HepG2 (cell line): ENCODE data around the gene EXOSC6. TPM values are rescaled to one million over a fixed set of nuclear protein-coding genes. Genes with fewer than 3 reads are reported as not detected.

ENCODE experiments used
- CREM ChIP-seq, 2 experiments: sonication (generic) in 1 of 2; formaldehyde crosslinking in 1 of 2; IDR thresholded peaks; 2 replicates each; pipeline versions ENCODE4 v1.4.0 to v1.6.1; 2016 to 2020; ENCODE audit warnings: antibody characterized with exemption in 1 of 2, mild to moderate bottlenecking in 1 of 2, missing genetic modification reagents in 1 of 2
- ETV5 ChIP-seq: IDR thresholded peaks from 2 replicates; pipeline ENCODE4 v1.6.1; 2018; ENCODE audit warnings: missing biosample characterization, missing genetic modification reagents, inconsistent platforms, borderline replicate concordance
- FIP1L1 ChIP-seq: fragments of 200-400 bp; formaldehyde crosslinking; IDR thresholded peaks from 2 replicates; pipeline ENCODE4 v1.6.1; 2018; ENCODE audit warnings: low read depth, mild to moderate bottlenecking, low read length, moderate library complexity, borderline replicate concordance; ENCODE audit not compliant: insufficient read depth
- FOXM1 ChIP-seq: sonication (generic); formaldehyde crosslinking; IDR thresholded peaks from 2 replicates; pipeline ENCODE4 v1.5.0; 2020; ENCODE audit warnings: missing genetic modification reagents
- HDAC2 ChIP-seq: sonication (generic); formaldehyde crosslinking; IDR thresholded peaks from 2 replicates; pipeline ENCODE4 v1.4.0; 2020; ENCODE audit warnings: missing genetic modification reagents
- IKZF1 ChIP-seq: fragments of 450-650 bp; IDR thresholded peaks from 2 replicates; pipeline ENCODE4 v1.7.1; 2016
- KLF13 ChIP-seq: sonication (generic); formaldehyde crosslinking; IDR thresholded peaks from 2 replicates; pipeline ENCODE4 v1.4.0; 2020; ENCODE audit warnings: mild to moderate bottlenecking, missing genetic modification reagents
- RFXAP ChIP-seq: sonication (generic); formaldehyde crosslinking; IDR thresholded peaks from 2 replicates; pipeline ENCODE4 v1.4.0; 2020; ENCODE audit warnings: missing genetic modification reagents, borderline replicate concordance
- SAFB2 ChIP-seq: sonication (generic); formaldehyde crosslinking; IDR thresholded peaks from 2 replicates; pipeline ENCODE4 v1.5.1; 2020; ENCODE audit warnings: missing genetic modification reagents, low read depth, mild to moderate bottlenecking, borderline replicate concordance
- SMAD9 ChIP-seq: sonication (generic); formaldehyde crosslinking; IDR thresholded peaks from 2 replicates; pipeline ENCODE4 v1.5.1; 2020; ENCODE audit warnings: mild to moderate bottlenecking, missing genetic modification reagents
- TERF1 ChIP-seq: sonication (generic); formaldehyde crosslinking; IDR thresholded peaks from 2 replicates; pipeline ENCODE4 v1.8.0; 2022; ENCODE audit warnings: mild to moderate bottlenecking, missing genetic modification reagents, moderate library complexity
- THAP8 ChIP-seq: sonication (generic); formaldehyde crosslinking; IDR thresholded peaks from 2 replicates; pipeline ENCODE4 v1.5.1; 2020; ENCODE audit warnings: missing genetic modification reagents, mild to moderate bottlenecking, borderline replicate concordance
- TIGD3 ChIP-seq: sonication (generic); formaldehyde crosslinking; IDR thresholded peaks from 2 replicates; pipeline ENCODE4 v1.5.1; 2020; ENCODE audit warnings: mild to moderate bottlenecking, missing genetic modification reagents, borderline replicate concordance
- UBTF ChIP-seq: sonication (generic); formaldehyde crosslinking; IDR thresholded peaks from 2 replicates; pipeline ENCODE4 v1.4.0; 2020; ENCODE audit warnings: mild to moderate bottlenecking, missing genetic modification reagents
- ZNF10 ChIP-seq: sonication (generic); formaldehyde crosslinking; IDR thresholded peaks from 2 replicates; pipeline ENCODE4 v1.4.0; 2020; ENCODE audit warnings: mild to moderate bottlenecking, low read depth, missing genetic modification reagents, borderline replicate concordance
- ZNF101 ChIP-seq: sonication (generic); formaldehyde crosslinking; IDR thresholded peaks from 2 replicates; pipeline ENCODE4 v1.4.0; 2020; ENCODE audit warnings: mild to moderate bottlenecking, low read depth, missing genetic modification reagents, borderline replicate concordance
- ZNF280D ChIP-seq: sonication (generic); formaldehyde crosslinking; IDR thresholded peaks from 2 replicates; pipeline ENCODE4 v1.5.1; 2020; ENCODE audit warnings: mild to moderate bottlenecking, missing genetic modification reagents
- ZNF562 ChIP-seq: sonication (generic); formaldehyde crosslinking; IDR thresholded peaks from 2 replicates; pipeline ENCODE4 v1.8.0; 2022; ENCODE audit warnings: missing genetic modification reagents, borderline replicate concordance
- ZNF616 ChIP-seq: sonication (generic); formaldehyde crosslinking; IDR thresholded peaks from 2 replicates; pipeline ENCODE4 v1.5.0; 2020; ENCODE audit warnings: low read depth, mild to moderate bottlenecking, missing genetic modification reagents
- polyA plus RNA-seq, 8 experiments: library from polyadenylated mRNA; depleted of rRNA in 3 of 8; stranded (reverse) in 7 of 8; unstranded in 1 of 8; fragments of >200 nt; fragmentation: Illumina TruSeq in 4 of 8; extraction: Trizol in 4 of 8; gene quantifications; 2 replicates each; pipeline versions ENCODE4 v1.2.1 to v1.2.3, GENCODE V29; 2011 to 2016; ENCODE audit warnings: low read depth in 4 of 8, missing spikeins in 1 of 8, mixed read lengths in 1 of 8; ENCODE audit not compliant: insufficient read depth in 1 of 8
- total RNA-seq, 5 experiments: library from RNA; depleted of rRNA; stranded (reverse); fragments of >200 nt; fragmentation: Illumina TruSeq; extraction: Trizol; gene quantifications; 2 replicates each; pipeline ENCODE4 v1.2.3, GENCODE V29; 2016; ENCODE audit warnings: low read depth in 1 of 5

The EXOSC6 gene
- total and polyA plus RNA-seq, 2 of the 13 experiments (the other 11 are each of a cell fraction or from before 2014, with no cell fraction given), result 13.1 to 39.9 TPM

GRCh38 chr16:70289229-70290094, 37.7 kb upstream of the EXOSC6 start, which contains the start of gene AARS1 (continued):
- peak; percentile 98 for TF ChIP-seq UBTF
- 0 out of 2 replicates have a peak, but pooled peaks have one; percentile 48 for TF ChIP-seq SAFB2 (CRISPR knock-in tag)
- TF ChIP-seq FOXM1 (CRISPR knock-in tag), result peak; percentile 56; the same call in 1 of the 2 replicates
- no peak; the same call in 1 of the 2 replicates for TF ChIP-seq FIP1L1
- no peak; the same call in 1 of the 2 replicates for TF ChIP-seq HDAC2 (CRISPR knock-in tag)
- TF ChIP-seq ZNF280D (CRISPR knock-in tag), result peak; percentile 88
- no peak for TF ChIP-seq THAP8 (CRISPR knock-in tag)
- peak; percentile 11; the same call in 1 of the 2 replicates for TF ChIP-seq ETV5 (CRISPR knock-in tag)
- peak; percentile 67 for TF ChIP-seq ZNF616
- peak; percentile 90; the same call in 1 of the 2 replicates for TF ChIP-seq RFXAP (CRISPR knock-in tag)
- TF ChIP-seq IKZF1, result no peak
- TF ChIP-seq ZNF562 (CRISPR knock-in tag), result no peak
- peak; percentile 78 for TF ChIP-seq CREM (IDR thresholded peaks at IDR 0.05)
- no peak for TF ChIP-seq CREM (CRISPR knock-in tag; IDR thresholded peaks at IDR 0.05)
- no peak for TF ChIP-seq SMAD9 (CRISPR knock-in tag)
- TF ChIP-seq KLF13 (CRISPR knock-in tag), result peak; percentile 69; the same call in 1 of the 2 replicates
- TF ChIP-seq TERF1 (CRISPR knock-in tag), result no peak
- 0 out of 2 replicates have a peak, but pooled peaks have one; percentile 18 for TF ChIP-seq ZNF101 (CRISPR knock-in tag)
- no peak for TF ChIP-seq TIGD3 (CRISPR knock-in tag)
- no peak for TF ChIP-seq ZNF10 (CRISPR knock-in tag)
